HUDEP-2 (cell line): Measurements from ENCODE around the gene METTL4.

Experiments used
- DNase-seq, 76 experiments: peaks; one replicate each; lab custom pipeline; 2025; ENCODE audit not compliant: unreplicated experiment in 76 of 76; lab: John Stamatoyannopoulos, UW

The METTL4 gene

GRCh38 chr18:2524794-2525198 is 46.5 kb downstream of the METTL4 start:
- peak in 3 of 76 experiments; percentile 0 to 27 (median 12) for DNase-seq

- DNase-seq, result no peak
These were observed 49.2 kb downstream of the METTL4 start for GRCh38 chr18:2522112-2522511.

GRCh38 chr18:2518473-2518872 is 52.8 kb downstream of the METTL4 start:
- peak in 8 of 76 experiments; percentile 0 to 34 (median 6) for DNase-seq

GRCh38 chr18:2515908-2516625 is 55.2 kb downstream of the METTL4 start:
- DNase-seq, result no peak

- DNase-seq, result no peak
These were observed 56.0 kb downstream of the METTL4 start for GRCh38 chr18:2515171-2515787.

- no peak for DNase-seq
These were observed 57.7 kb downstream of the METTL4 start for GRCh38 chr18:2513616-2514015.

- no peak for DNase-seq
These were observed 59.2 kb downstream of the METTL4 start for GRCh38 chr18:2512059-2512458.

- no peak for DNase-seq
These were observed 59.9 kb downstream of the METTL4 start for GRCh38 chr18:2511451-2511850.

GRCh38 chr18:2510416-2510815 is 60.9 kb downstream of the METTL4 start:
- DNase-seq, result no peak

GRCh38 chr18:2508678-2509077 is 62.6 kb downstream of the METTL4 start:
- DNase-seq, result no peak

GRCh38 chr18:2508155-2508554 is 63.1 kb downstream of the METTL4 start:
- DNase-seq, result no peak

GRCh38 chr18:2504642-2505041 is 66.7 kb downstream of the METTL4 start:
- no peak for DNase-seq

- DNase-seq, result no peak
These were observed 68.4 kb downstream of the METTL4 start for GRCh38 chr18:2502880-2503279.

- no peak for DNase-seq
These were observed 68.9 kb downstream of the METTL4 start for GRCh38 chr18:2502394-2502793.

- no peak for DNase-seq
These were observed 73.5 kb downstream of the METTL4 start for GRCh38 chr18:2497797-2498196.

- no peak for DNase-seq
These were observed 75.9 kb downstream of the METTL4 start for GRCh38 chr18:2495381-2495780.

GRCh38 chr18:2494921-2495320 is 76.4 kb downstream of the METTL4 start:
- DNase-seq, result no peak
